Mucosa of descending colon (tissue), 3 donors: ENCODE results near the gene SIGLEC12. TPM values are rescaled to one million over a fixed set of nuclear protein-coding genes. Genes with fewer than 3 reads are reported as not detected.

Experiments used
- ATAC-seq: fragments of 200-7000 bp; cut with Tn5 transposase; one replicate; pipeline ENCODE4 v1.9.1; 2020; ENCODE audit warnings: mild to moderate bottlenecking, moderate library complexity
- DNase-seq, 3 donors: peaks; one replicate each; pipeline ENCODE4 v3.0.0-alpha.2; 2020
- H3K36me3 ChIP-seq: fragments of 200-600 bp; one replicate; pipeline ENCODE4 v1.8.0; 2021; ENCODE audit warnings: low read depth, mild to moderate bottlenecking
- H3K4me1 ChIP-seq: fragments of 200-600 bp; one replicate; pipeline ENCODE4 v1.8.0; 2021; ENCODE audit warnings: low read depth, mild to moderate bottlenecking
- H3K4me3 ChIP-seq: fragments of 200-600 bp; one replicate; pipeline ENCODE4 v1.8.0; 2021; ENCODE audit warnings: mild to moderate bottlenecking
- H3K9me3 ChIP-seq: fragments of 200-600 bp; one replicate; pipeline ENCODE4 v1.8.0; 2021; ENCODE audit warnings: mild to moderate bottlenecking
- CTCF ChIP-seq: fragments of 200-600 bp; IDR thresholded peaks from one replicate; pipeline ENCODE4 v1.8.0; 2022; ENCODE audit warnings: antibody characterized with exemption, mild to moderate bottlenecking
- intact Hi-C, 2 donors: fragments of 100-400 bp; cut with DNase I in 1 of 2; cut with micrococcal nuclease in 1 of 2; formaldehyde crosslinking; loops; one replicate each; pipeline versions ENCODE4 v1.11.0 to v1.11.1; 2022; cut with DNase I, micrococcal nuclease
- total RNA-seq, 3 donors: library from RNA; stranded (reverse); fragmentation: NEBNext Ultra II Directional in 2 of 3; extraction: Animal tissue kit (Norgen Biotek cat#: 25700) in 2 of 3; gene quantifications; one replicate each; pipeline versions ENCODE4 v1.2.1 to v1.2.4, GENCODE V29; 2021 to 2023
- donor health status: DM: no; HTN: no; CAD: no; lungs with moderate emphysema.
- donor health status: DM: no; HTN: no; CAD: no.
- donor health status: DM: no; HTN: yes; CAD: no.

The SIGLEC12 gene
- total RNA-seq, 3 donors from 2014 or later, result 0.22 to 1.5 TPM; not detected in 1

GRCh38 chr19:51485960-51486660 lies 15.5 kb downstream of the SIGLEC12 start:
- no peak for DNase-seq
- Histone ChIP-seq H3K9me3 (no peaks in the 10 kb centered on the region), H3K4me1 (no peaks in the 10 kb centered on the region), H3K36me3 (no peaks in the 10 kb centered on the region), H3K4me3 (no peak overlapping the region)
- intact Hi-C loops, result no loop called here
- ATAC-seq, result no peak
- no peak for TF ChIP-seq CTCF

GRCh38 chr19:51480590-51480989 lies 21.0 kb downstream of the SIGLEC12 start:
- TF ChIP-seq CTCF, result no peak
- ATAC-seq (no peak), DNase-seq (no peak)
- intact Hi-C loops, result no loop called here
- H3K4me1 ChIP-seq, result no peaks in the 10 kb centered on the region
- H3K36me3 ChIP-seq, result no peaks in the 10 kb centered on the region
- H3K9me3 ChIP-seq, result no peaks in the 10 kb centered on the region
- H3K4me3 ChIP-seq, result no peak overlapping the region

- H3K9me3 ChIP-seq, result no peaks in the 10 kb centered on the region
- intact Hi-C loops, result loop anchor here in 1 of 2 donors (5.0 kb wide), 1 partner anchor 178 kb away; no protein-coding TSS in a partner anchor
- DNase-seq (no peak), ATAC-seq (no peak)
- H3K36me3 ChIP-seq, result no peaks in the 10 kb centered on the region
- no peaks in the 10 kb centered on the region for H3K4me1 ChIP-seq
- no peak for TF ChIP-seq CTCF
- H3K4me3 ChIP-seq, result no peak overlapping the region
Observed at GRCh38 chr19:51479531-51480331, 21.9 kb downstream of the SIGLEC12 start.

GRCh38 chr19:51478381-51479234 lies 23.0 kb downstream of the SIGLEC12 start, which contains the start of gene CEACAM18:
TSS of gene CEACAM18 (plus strand) at chr19:51478539.
- intact Hi-C loops, result loop anchor here in 1 of 2 donors (5.0 kb wide), 1 partner anchor 179 kb away; no protein-coding TSS in a partner anchor
- H3K4me1 ChIP-seq, result no peaks in the 10 kb centered on the region
- H3K36me3 ChIP-seq, result no peaks in the 10 kb centered on the region
- ATAC-seq, result peak; percentile 87
- H3K4me3 ChIP-seq, result no peak within 1 kb of the TSS
- no peak for DNase-seq
- no peaks in the 10 kb centered on the region for H3K9me3 ChIP-seq
- no peak for TF ChIP-seq CTCF

GRCh38 chr19:51477344-51477743 lies 24.3 kb downstream of the SIGLEC12 start:
- Histone ChIP-seq H3K9me3 (no peaks in the 10 kb centered on the region), H3K36me3 (no peaks in the 10 kb centered on the region), H3K4me1 (no peaks in the 10 kb centered on the region), H3K4me3 (no peak overlapping the region)
- DNase-seq (no peak), ATAC-seq (no peak)
- no peak for TF ChIP-seq CTCF
- intact Hi-C loops, result loop anchor here in 1 of 2 donors (5.0 kb wide), 1 partner anchor 180 kb away; no protein-coding TSS in a partner anchor
